Stimulated activated naive CD8-positive, alpha-beta T cell treated with anti-CD3 and anti-CD28 coated beads, Interleukin-15, Interleukin-2, amounts not matched to agents 100 ng/mL and 50 ng/mL, for 24 hours (primary cell): Measurements from ENCODE around the gene CCSER2.
A peak's percentile ranks its signal among the peaks of the same experiment; 100 is the strongest.
"Not testable (repeated sequence)": the region's sequence is repeated elsewhere in the genome, so short reads cannot be mapped to it uniquely, and the experiment has no call there.

Source experiments
- H3K27ac Mint-ChIP-seq: one replicate; pipeline ENCODE4 v1.8.0; 2021; ENCODE audit warnings: mild to moderate bottlenecking, mixed read lengths
- H3K27me3 Mint-ChIP-seq: one replicate; pipeline ENCODE4 v1.8.0; 2021; ENCODE audit warnings: mixed read lengths
- H3K36me3 Mint-ChIP-seq: one replicate; pipeline ENCODE4 v1.8.0; 2021; ENCODE audit warnings: low read depth, mixed read lengths
- H3K4me1 Mint-ChIP-seq: one replicate; pipeline ENCODE4 v1.8.0; 2021; ENCODE audit warnings: low read depth, mixed read lengths
- H3K4me3 Mint-ChIP-seq: one replicate; pipeline ENCODE4 v1.8.0; 2021; ENCODE audit warnings: mild to moderate bottlenecking, mixed read lengths
- H3K9me3 Mint-ChIP-seq: one replicate; pipeline ENCODE4 v1.8.0; 2021; ENCODE audit warnings: mixed read lengths

The CCSER2 gene

GRCh38 chr10:84415539-84416244 lies 87.3 kb downstream of the CCSER2 start:
- peaks cover 87% of the 10 kb centered on the region for H3K36me3 Mint-ChIP-seq
- no peak overlapping the region for H3K27ac Mint-ChIP-seq
- H3K4me1 Mint-ChIP-seq: peaks cover 4% of the 10 kb centered on the region
- peaks cover 46% of the 10 kb centered on the region for H3K9me3 Mint-ChIP-seq
- no peaks in the 10 kb centered on the region for H3K27me3 Mint-ChIP-seq
- H3K4me3 Mint-ChIP-seq: no peak overlapping the region

DNA sequence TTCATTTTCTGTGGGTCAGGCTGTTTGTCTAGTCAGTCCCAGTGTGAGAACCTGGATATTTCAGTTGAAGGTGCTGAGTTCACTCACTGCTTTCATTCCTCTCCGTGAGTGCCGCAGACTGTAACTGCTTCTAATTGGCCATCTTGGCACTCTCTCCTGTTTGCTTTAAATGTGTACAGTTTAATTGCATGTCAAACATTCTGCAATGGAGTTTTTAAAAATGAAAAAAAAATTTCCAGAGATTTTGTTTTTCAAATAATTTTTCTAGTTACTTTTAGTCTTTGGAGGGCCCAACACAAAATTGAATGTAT lies 87.8 kb downstream of the CCSER2 start:
- Mint-ChIP-seq H3K36me3 (peaks cover 87% of the 10 kb centered on the region), H3K27me3 (no peaks in the 10 kb centered on the region), H3K4me1 (peaks cover 4% of the 10 kb centered on the region), H3K9me3 (peaks cover 45% of the 10 kb centered on the region), H3K4me3 (no peak overlapping the region), H3K27ac (no peak overlapping the region)

DNA sequence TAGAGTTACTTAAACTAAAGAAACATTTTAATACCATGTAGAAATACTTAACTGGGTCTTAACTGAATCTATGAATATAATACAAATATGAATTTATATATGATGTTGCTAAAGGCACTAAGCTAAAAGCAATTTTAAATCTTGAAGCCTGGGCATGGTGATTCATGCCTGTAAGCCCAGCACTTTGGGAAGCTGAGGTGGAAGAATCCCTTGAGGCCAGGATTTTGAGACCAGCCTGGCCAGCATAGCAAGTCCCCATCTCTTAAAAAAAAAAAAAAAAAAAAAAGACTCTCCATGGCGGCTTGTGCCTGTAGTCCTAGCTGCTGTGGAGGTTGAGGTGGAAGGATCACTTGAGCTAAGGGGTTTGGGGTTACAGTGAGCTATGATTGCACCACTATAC lies 95.3 kb downstream of the CCSER2 start:
- Mint-ChIP-seq H3K27ac (no peak overlapping the region), H3K4me3 (no peak overlapping the region), H3K9me3 (peaks cover 22% of the 10 kb centered on the region), H3K36me3 (peaks cover 61% of the 10 kb centered on the region), H3K4me1 (peaks cover 38% of the 10 kb centered on the region), H3K27me3 (no peaks in the 10 kb centered on the region)

DNA sequence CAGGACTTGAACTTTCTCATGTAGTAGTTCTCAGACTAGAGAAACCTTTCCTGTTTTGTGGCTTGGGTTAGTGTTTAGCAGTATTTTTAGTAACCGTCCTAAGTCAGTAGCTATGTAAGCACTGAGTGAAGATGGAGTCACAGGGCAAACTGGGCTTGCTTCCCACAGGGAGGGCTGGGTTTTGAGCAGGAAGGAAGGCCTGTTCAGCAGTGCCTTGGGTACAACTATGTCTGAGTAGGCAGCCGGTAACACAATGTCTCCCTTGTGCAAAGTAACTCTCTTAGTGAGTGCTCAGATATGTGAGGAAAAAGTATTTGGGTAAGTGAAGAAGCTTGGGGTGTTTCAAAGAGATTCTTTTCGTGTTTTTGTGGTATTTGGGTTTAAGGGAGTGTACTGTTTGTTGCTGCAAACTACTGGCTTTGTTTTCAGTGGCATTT lies 96.4 kb downstream of the CCSER2 start:
- Mint-ChIP-seq H3K9me3 (peaks cover 15% of the 10 kb centered on the region), H3K36me3 (peaks cover 58% of the 10 kb centered on the region), H3K27ac (peak overlapping the region; percentile 75), H3K4me1 (peaks cover 40% of the 10 kb centered on the region), H3K27me3 (no peaks in the 10 kb centered on the region), H3K4me3 (peak overlapping the region; percentile 58)

DNA sequence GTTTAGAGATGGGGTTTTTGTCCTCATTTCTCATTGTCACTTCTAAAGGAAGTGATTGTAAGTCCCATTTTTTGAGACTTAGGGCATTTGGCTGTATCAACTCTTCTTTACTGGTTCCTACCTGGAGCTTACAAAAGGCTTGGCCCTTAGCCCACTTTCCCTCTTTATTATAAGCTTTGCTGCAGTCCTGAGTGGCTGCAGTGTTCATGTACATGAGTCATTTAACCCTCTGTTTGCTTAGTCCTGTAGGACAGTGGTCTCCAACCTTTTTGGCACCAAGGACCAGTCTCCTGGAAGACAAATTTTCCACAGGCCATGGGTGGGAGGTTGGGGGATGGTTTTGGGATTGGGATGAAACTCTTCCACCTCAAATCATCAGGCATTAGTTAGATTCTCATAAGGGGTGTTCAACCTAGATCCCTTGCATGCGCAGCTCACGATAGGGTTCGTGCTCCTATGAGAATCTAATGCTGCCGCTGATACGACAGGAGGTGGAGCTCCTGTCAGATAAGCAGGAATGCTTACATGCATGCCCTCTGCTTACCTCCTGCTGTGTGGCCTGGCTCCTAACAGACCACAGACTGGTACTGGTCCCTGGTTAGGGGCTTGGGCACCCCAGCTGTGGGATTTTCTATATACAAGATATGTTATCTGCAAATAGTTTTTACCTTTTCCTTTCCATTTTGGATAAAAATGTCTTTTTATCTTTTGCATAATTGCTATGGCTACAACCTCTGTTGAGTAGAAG lies 99.7 kb downstream of the CCSER2 start:
- Mint-ChIP-seq H3K27me3 (no peaks in the 10 kb centered on the region), H3K36me3 (peaks cover 40% of the 10 kb centered on the region), H3K4me3 (no peak overlapping the region), H3K27ac (no peak overlapping the region), H3K4me1 (peaks cover 29% of the 10 kb centered on the region), H3K9me3 (no peaks in the 10 kb centered on the region)

GRCh38 chr10:84428711-84429110 lies 100.3 kb downstream of the CCSER2 start:
- Mint-ChIP-seq H3K9me3 (no peaks in the 10 kb centered on the region), H3K36me3 (peaks cover 35% of the 10 kb centered on the region), H3K27ac (no peak overlapping the region), H3K4me3 (no peak overlapping the region), H3K4me1 (peaks cover 24% of the 10 kb centered on the region), H3K27me3 (no peaks in the 10 kb centered on the region)

DNA sequence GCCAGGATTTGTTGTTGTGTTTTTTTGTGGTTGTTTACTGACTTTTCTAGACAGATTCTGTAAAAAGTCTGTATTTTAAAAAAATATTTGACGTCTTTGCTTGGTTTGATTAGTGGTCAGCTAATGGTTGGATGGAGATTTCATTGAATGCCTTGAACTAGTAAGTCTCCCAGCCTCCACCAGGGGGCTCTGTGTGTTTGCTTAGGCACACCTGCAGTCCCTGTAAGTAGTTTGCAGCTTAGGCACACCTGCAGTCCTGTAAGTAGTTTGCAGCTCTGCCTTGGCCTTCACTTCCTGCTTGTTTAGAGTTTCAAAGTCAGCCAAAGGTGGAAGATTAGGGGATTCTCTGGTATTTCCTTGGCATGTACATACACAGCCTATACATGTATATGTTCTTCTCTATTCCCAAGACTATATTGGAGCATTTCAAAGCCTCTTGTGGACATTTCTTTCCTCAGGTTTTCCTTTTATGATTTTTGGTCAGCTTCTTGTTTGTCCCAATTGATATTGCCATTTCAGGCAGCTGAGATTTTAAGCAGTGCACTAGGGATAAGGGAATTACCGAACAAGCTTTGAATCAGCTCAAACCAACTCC lies 101.6 kb downstream of the CCSER2 start:
- Mint-ChIP-seq H3K4me1 (peaks cover 16% of the 10 kb centered on the region), H3K4me3 (no peak overlapping the region), H3K9me3 (no peaks in the 10 kb centered on the region), H3K27me3 (no peaks in the 10 kb centered on the region), H3K27ac (no peak overlapping the region), H3K36me3 (peaks cover 35% of the 10 kb centered on the region)

GRCh38 chr10:84432891-84433290 lies 104.5 kb downstream of the CCSER2 start:
- Mint-ChIP-seq H3K27me3 (no peaks in the 10 kb centered on the region), H3K4me3 (no peak overlapping the region), H3K36me3 (peaks cover 36% of the 10 kb centered on the region), H3K4me1 (peaks cover 10% of the 10 kb centered on the region), H3K9me3 (no peaks in the 10 kb centered on the region), H3K27ac (no peak overlapping the region)

- Mint-ChIP-seq H3K36me3 (peaks cover 60% of the 10 kb centered on the region), H3K9me3 (peaks cover 5% of the 10 kb centered on the region), H3K4me1 (no peaks in the 10 kb centered on the region), H3K27me3 (no peaks in the 10 kb centered on the region), H3K27ac (no peak overlapping the region), H3K4me3 (no peak overlapping the region)
Measured at GRCh38 chr10:84440781-84441180, 112.4 kb downstream of the CCSER2 start.

DNA sequence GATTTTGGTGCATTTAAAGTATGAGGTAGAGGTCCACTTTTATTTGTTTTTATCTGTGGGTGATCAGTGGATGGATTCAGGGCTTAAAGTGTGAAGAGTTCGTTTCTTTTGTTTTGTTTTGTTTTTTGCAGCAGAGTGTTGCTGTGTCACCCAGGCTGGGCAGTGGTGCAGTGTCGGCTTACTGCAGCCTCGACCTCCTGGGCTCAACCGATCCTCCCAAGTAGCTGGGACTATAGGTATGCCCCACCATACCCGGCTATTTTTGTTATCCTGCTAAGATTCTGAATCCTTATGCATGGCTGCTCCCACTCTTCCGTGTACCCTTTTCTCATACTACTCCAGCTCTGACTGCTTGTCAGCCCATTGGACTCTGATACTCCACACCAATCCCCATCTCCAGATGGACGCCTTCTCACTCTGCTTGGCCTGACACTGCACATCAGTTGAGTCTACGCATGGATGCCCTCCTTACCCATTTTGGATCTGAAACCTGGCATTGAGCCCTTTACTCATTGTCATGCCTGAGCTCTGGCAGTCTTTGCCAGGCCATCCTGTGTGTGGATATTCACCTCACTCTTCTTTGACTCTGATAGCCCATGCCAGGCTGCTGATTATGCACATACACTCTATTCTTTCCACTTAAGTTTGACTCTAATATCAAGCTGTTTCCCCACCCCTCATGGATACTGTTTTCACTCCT lies 119.5 kb downstream of the CCSER2 start:
- no peaks in the 10 kb centered on the region for H3K9me3 Mint-ChIP-seq
- H3K4me3 Mint-ChIP-seq: no peak overlapping the region
- H3K4me1 Mint-ChIP-seq: no peaks in the 10 kb centered on the region
- peaks cover 38% of the 10 kb centered on the region for H3K36me3 Mint-ChIP-seq
- peak overlapping the region; percentile 23 for H3K27ac Mint-ChIP-seq
- no peaks in the 10 kb centered on the region for H3K27me3 Mint-ChIP-seq

GRCh38 chr10:84449351-84449750 lies 121.0 kb downstream of the CCSER2 start:
- H3K4me3 Mint-ChIP-seq, H3K4me1 Mint-ChIP-seq, H3K9me3 Mint-ChIP-seq, H3K27me3 Mint-ChIP-seq, H3K27ac Mint-ChIP-seq: not testable (repeated sequence)
- H3K36me3 Mint-ChIP-seq: peaks cover 39% of the 10 kb centered on the region

- H3K9me3 Mint-ChIP-seq: peaks cover 8% of the 10 kb centered on the region
- H3K4me1 Mint-ChIP-seq: no peaks in the 10 kb centered on the region
- H3K27ac Mint-ChIP-seq: no peak overlapping the region
- peaks cover 48% of the 10 kb centered on the region for H3K36me3 Mint-ChIP-seq
- no peaks in the 10 kb centered on the region for H3K27me3 Mint-ChIP-seq
- no peak overlapping the region for H3K4me3 Mint-ChIP-seq
Measured at GRCh38 chr10:84452003-84452402, 123.6 kb downstream of the CCSER2 start.

- peaks cover 13% of the 10 kb centered on the region for H3K9me3 Mint-ChIP-seq
- no peak overlapping the region for H3K27ac Mint-ChIP-seq
- H3K36me3 Mint-ChIP-seq: peaks cover 40% of the 10 kb centered on the region
- no peak overlapping the region for H3K4me3 Mint-ChIP-seq
- no peaks in the 10 kb centered on the region for H3K27me3 Mint-ChIP-seq
- H3K4me1 Mint-ChIP-seq: no peaks in the 10 kb centered on the region
Measured at GRCh38 chr10:84453303-84453702, 124.9 kb downstream of the CCSER2 start.

- peaks cover 52% of the 10 kb centered on the region for H3K36me3 Mint-ChIP-seq
- H3K4me3 Mint-ChIP-seq: no peak overlapping the region
- H3K4me1 Mint-ChIP-seq: no peaks in the 10 kb centered on the region
- peaks cover 19% of the 10 kb centered on the region for H3K9me3 Mint-ChIP-seq
- no peaks in the 10 kb centered on the region for H3K27me3 Mint-ChIP-seq
- no peak overlapping the region for H3K27ac Mint-ChIP-seq
Measured at GRCh38 chr10:84456126-84456525, 127.7 kb downstream of the CCSER2 start.

GRCh38 chr10:84460520-84460919 lies 132.1 kb downstream of the CCSER2 start:
- peaks cover 11% of the 10 kb centered on the region for H3K9me3 Mint-ChIP-seq
- peaks cover 49% of the 10 kb centered on the region for H3K36me3 Mint-ChIP-seq
- H3K4me1 Mint-ChIP-seq: peaks cover 4% of the 10 kb centered on the region
- no peak overlapping the region for H3K27ac Mint-ChIP-seq
- H3K27me3 Mint-ChIP-seq: no peaks in the 10 kb centered on the region
- H3K4me3 Mint-ChIP-seq: no peak overlapping the region
